GM19023 (cell line): Measurements from ENCODE around the gene TCF12.
A peak's percentile ranks its signal among the peaks of the same experiment; 100 is the strongest.

Experiments used
- ATAC-seq: cut with Tn5 transposase; IDR thresholded peaks from one replicate; pipeline ENCODE4 v1.9.1; 2021; ENCODE audit warnings: mild to moderate bottlenecking, moderate library complexity; ENCODE audit not compliant: unreplicated experiment

TCF12 gene

GRCh38 chr15:56918046-56918938 lies at the start of gene TCF12:
TCF12 (plus strand) TSS chr15:56918644; CDS start chr15:56919914, 1,270 bp downstream.
- peak; percentile 73 for ATAC-seq

GRCh38 chr15:56869573-56869972 lies 48.9 kb upstream of the TCF12 start:
- ATAC-seq: no peak

GRCh38 chr15:56871185-56871584 lies 47.3 kb upstream of the TCF12 start:
- ATAC-seq: no peak

- no peak for ATAC-seq
Observed at GRCh38 chr15:56871867-56872266, 46.6 kb upstream of the TCF12 start.

GRCh38 chr15:56877255-56877970 lies 41.0 kb upstream of the TCF12 start:
- ATAC-seq: no peak

- ATAC-seq: no peak
Observed at GRCh38 chr15:56879502-56879901, 38.9 kb upstream of the TCF12 start.

- ATAC-seq: no peak
Observed at GRCh38 chr15:56883088-56883487, 35.4 kb upstream of the TCF12 start.

GRCh38 chr15:56886363-56886931 lies 32.0 kb upstream of the TCF12 start:
- ATAC-seq: no peak

- peak; percentile 88 for ATAC-seq
Observed at GRCh38 chr15:56886932-56887781, 31.3 kb upstream of the TCF12 start.

- no peak for ATAC-seq
Observed at GRCh38 chr15:56887782-56888438, 30.5 kb upstream of the TCF12 start.

GRCh38 chr15:56890038-56890437 lies 28.4 kb upstream of the TCF12 start:
- ATAC-seq: no peak

- ATAC-seq: no peak
Observed at GRCh38 chr15:56891852-56892440, 26.5 kb upstream of the TCF12 start.

- no peak for ATAC-seq
Observed at GRCh38 chr15:56892659-56893363, 25.6 kb upstream of the TCF12 start.

GRCh38 chr15:56893364-56893678 lies 25.1 kb upstream of the TCF12 start:
- ATAC-seq: no peak

- ATAC-seq: no peak
Observed at GRCh38 chr15:56894601-56895000, 23.8 kb upstream of the TCF12 start.

- no peak for ATAC-seq
Observed at GRCh38 chr15:56901931-56902330, 16.5 kb upstream of the TCF12 start.

GRCh38 chr15:56906766-56907165 lies 11.7 kb upstream of the TCF12 start:
- no peak for ATAC-seq

GRCh38 chr15:56910801-56911200 lies 7.6 kb upstream of the TCF12 start:
- no peak for ATAC-seq

GRCh38 chr15:56913241-56913640 lies 5.2 kb upstream of the TCF12 start:
- no peak for ATAC-seq
